Activated T-helper 9 cell treated with anti-CD3 and anti-CD28 coated beads, Interleukin-2, amount 50 U/mL, for 16 hours (primary cell): ENCODE data around the gene ZRANB3.

Experiments
- DNase-seq: peaks from one replicate; pipeline ENCODE4 v3.0.0-alpha.2; 2020; ENCODE audit warnings: low read depth

ZRANB3 gene

GRCh38 chr2:135174049-135174809, 356.8 kb downstream of the ZRANB3 start:
- DNase-seq = no peak

DNA sequence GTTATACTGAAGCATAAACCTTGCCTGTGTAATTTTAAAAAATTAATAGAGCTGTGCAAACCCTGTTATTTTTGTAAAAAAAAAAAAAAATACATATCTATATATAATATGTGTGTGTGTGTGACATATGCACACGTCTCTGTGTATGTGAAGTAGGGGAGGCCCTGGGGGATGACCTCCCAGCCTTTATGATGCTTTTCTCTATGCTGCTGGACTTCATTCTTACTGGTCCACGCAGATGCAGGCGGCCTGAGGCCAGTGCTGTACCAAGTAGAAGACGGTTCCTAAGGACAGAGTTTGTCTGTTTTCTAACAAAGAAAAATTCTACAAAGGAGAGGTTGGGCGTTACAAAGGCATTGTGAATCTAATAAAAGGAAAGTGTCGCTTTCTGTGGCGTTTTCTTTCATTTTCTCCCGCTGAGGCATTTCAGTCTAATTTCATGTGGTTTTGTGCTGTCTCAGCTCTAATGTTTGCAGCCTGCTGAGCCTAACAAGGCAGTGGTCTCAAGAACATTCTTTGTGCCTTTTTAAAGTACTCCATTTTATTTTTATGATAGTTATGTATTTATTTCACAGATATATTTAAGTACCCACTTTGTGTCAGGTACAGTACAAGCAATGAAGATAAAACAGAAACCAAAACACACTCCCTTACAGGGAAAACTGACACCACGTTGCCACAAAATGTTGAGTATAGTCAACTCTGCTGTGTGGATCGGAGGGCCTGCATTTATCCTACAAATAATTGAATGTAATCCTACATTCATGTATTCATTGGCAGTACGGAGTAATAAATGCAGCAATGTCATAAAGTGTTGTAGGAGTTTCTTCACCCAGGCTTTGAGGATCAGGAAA, 360.9 kb downstream of the ZRANB3 start:
- no peak for DNase-seq

GRCh38 chr2:135168204-135168856, 362.7 kb downstream of the ZRANB3 start:
- no peak for DNase-seq

DNA sequence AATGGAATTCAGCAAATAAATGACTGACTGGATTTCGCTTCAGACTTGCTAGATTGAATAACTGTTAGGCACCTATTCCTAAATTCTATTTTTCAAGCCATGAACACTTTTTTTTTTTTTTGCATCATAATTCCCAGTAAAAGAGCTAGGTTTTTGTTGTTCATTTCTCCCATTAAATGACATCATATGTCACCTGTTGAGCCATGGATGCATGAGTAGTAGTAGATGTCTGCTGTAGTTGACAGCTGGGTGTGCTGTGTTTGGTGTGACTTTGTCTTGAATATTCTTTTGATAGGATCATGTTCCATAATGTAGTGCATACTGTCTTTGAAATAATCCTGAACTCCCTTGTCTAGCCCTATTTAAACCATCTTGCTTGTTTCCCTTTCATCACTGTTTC, 363.7 kb downstream of the ZRANB3 start:
- no peak for DNase-seq

- no peak for DNase-seq
Measured at GRCh38 chr2:135164431-135164830, 366.6 kb downstream of the ZRANB3 start.

GRCh38 chr2:135163901-135164300, 367.1 kb downstream of the ZRANB3 start:
- DNase-seq = no peak

GRCh38 chr2:135163306-135163705, 367.7 kb downstream of the ZRANB3 start:
- no peak for DNase-seq

DNA sequence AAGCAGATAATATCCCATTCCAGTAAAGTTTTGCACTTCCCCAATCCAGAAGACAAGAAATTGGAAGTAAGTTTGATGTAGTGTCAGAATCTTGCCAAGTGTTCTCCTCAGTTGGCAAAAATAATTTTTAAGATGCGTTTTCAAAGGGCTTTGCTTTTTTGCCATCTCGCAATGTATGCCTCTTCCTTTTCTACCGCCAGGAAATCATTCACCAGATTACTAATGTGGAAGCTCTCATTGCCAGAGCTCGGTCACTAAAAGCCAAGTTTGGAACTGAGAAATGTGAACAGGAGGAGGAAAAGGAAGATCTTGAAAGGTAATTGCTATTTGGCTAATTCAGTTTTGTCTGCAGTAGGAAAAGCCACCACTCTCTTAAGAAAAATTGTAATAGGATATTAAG, 368.2 kb downstream of the ZRANB3 start:
- DNase-seq = no peak

GRCh38 chr2:135162377-135162776, 368.6 kb downstream of the ZRANB3 start:
- DNase-seq = no peak

DNA sequence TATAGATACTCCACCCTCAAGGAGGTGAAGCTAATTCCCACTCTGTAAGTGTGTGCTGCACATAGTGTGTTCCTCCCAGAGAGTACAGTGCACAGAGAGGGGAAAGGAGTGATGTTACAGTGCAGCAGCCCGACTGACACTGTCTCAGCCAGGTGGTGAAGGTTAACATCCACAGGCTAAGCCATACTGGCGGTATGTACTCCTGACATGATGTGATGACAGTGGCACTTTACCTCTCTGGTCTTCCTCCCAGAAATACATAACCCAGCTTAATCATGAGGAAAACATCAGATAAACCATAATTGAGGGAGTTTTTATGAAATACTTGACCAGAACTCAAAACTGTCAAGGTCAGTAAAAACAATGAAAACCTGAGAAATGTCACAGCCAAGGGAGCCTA, 371.8 kb downstream of the ZRANB3 start:
- DNase-seq = no peak

- DNase-seq = no peak
Measured at GRCh38 chr2:135157856-135158255, 373.2 kb downstream of the ZRANB3 start.

DNA sequence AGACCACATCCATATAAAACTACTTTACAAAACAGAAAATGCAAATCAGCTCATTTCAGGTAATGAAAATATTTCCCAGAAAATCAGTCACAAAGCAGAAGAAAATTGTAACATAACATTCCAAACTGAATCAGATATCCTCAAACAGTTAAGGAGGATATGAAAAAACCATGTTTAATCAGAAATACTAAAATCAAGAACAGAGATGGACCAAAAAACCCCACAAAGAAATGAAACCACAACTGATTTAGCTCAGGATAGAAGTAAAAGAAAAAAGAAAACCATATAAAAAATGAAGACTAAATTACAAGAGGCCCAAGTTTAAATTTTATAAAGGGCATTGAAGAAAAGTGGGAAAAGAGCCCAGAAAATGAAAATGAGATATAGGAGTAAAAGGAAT, 376.1 kb downstream of the ZRANB3 start:
- DNase-seq = no peak

GRCh38 chr2:135152361-135152760, 378.7 kb downstream of the ZRANB3 start:
- no peak for DNase-seq

DNA sequence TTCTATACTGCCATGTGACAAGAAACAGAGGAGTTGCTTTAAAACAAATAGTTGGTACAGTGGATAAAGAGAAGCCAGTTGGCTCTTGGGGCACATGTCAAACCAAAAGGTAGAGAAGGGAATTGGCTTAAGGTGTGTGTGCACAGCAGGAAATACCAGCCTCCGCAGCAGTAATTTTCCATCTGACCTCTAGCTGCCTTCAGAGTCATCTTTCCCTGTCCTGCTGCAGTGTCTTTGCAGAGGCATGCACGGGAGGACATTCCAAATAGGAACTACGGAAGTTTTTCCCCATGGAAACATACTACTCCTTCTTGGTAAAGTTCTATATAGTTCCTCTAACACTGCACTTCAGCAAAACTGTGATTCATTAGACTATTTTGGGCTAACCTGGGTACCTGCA, 379.4 kb downstream of the ZRANB3 start:
- DNase-seq = no peak

DNA sequence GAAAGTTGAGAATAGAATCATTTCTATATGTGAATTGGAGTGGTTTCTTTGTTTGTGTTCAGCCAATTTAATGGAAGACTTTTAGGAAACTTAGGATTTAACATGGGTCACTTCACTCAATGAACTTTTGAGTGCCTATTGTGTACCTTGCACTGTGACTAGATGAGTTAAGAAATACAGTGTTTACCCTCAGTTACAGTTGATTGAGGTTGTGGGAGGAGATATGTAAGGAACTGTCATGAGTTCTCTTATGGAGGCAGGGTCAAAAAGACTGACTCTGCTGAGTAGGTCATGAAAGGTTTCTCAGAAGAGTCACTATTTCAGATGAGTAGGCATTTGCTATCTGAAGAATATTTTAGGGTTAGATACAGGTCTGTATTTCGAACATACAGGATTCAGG, 380.3 kb downstream of the ZRANB3 start:
- DNase-seq = no peak

DNA sequence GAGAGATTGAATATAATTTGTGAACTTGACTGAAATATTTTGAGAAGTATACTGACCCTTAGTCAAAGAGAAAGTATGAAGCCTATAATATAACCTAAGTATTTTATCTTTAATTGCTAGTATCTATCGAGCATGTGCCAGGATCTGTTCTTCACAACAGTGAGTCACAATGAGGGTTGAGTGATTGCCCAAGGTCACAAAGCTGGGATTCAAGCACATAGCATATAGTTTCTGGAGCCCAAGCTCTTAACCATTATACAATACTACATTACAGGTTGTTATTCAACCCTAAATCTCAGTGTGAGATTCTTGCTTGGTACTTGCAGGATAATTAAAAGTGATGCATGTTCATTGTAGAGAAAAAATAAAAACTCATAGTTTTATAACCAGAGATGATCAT, 381.8 kb downstream of the ZRANB3 start:
- no peak for DNase-seq

DNA sequence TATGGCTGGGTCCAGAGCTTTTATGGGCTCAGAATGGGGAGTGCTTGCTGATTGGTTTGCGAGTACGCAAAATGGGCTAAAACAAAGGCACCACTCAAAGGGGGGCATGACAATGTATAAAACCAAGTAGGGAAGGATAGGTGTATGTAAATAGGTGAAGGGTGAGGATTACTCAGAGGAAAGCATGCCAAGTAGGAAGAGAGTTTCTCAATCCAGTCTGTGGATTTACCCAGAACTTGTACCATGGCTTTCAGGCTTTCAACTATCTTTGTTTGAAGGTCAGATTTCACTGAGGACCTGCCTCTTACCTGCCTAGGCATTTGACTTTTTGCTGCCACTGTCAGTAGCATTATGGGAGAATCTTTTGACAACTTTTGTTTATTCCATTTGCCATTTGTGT, 386.7 kb downstream of the ZRANB3 start:
- DNase-seq = no peak

DNA sequence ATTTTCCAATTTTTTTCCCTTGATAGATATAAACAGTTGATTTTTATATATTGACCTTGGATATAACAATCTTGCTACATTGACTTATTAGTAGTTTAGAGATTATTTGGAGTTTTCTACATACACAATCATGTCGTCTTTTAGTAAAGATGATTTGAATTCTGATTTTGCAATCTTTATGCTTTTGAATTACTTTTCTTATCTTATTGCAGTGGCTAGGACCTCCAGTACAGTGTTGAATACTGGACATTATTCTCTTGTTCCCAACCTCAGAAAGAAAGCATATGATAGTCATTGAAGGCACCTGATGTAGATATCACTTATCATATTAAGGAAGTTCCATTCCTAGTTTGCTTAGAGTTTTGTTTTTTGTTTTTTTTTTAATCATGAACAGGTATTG, 388.7 kb downstream of the ZRANB3 start:
- DNase-seq = no peak

- DNase-seq = no peak
Measured at GRCh38 chr2:135140606-135141005, 390.4 kb downstream of the ZRANB3 start.

- no peak for DNase-seq
Measured at GRCh38 chr2:135132314-135132713, 398.7 kb downstream of the ZRANB3 start.

DNA sequence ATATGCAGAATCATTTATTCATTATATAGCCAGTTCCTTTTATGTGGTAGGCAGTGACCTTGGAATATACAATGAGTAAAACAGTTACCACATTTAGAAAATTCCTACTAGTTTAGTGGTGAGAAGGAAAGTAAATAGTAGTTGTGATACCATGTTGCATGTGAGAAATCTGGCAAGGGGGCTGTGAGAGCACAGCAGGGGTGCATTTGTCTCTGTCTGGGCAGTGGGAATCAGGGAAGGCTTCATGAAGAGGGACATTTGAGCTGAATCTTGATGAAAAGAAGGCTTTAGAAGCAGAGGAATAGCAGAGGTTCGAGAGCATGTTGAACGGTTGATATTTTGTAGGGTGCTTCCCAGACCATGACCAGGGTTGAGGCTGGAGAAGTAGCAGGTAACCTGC, 400.3 kb downstream of the ZRANB3 start:
- no peak for DNase-seq

DNA sequence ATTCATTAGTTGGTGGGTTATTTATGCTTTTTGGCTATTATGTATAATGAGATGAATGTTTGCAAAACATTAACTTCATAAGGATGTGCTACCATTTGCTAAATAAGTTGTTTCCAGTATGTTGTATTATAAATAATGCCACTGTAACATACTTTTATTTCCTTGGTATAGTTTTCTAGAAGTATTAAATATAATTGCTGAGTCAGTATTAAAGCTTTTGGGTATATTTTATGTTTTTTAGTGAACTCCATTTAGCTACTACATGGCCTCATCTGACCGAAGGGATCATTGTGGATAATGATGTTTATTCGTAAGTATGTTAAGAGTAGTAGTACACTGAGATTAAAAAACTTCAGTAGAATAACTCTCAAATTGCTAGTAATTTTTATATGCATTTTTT, 405.1 kb downstream of the ZRANB3 start:
- DNase-seq = no peak
